ENCODE measurements around the gene EXOC6B.

Gene EXOC6B

GRCh38 chr2:72612614-72613160 lies 213.1 kb downstream of the EXOC6B start:
- no peaks in the 10 kb centered on the region for H3K27me3 ChIP-seq (ENCODE audit: insufficient read depth, low read length, poor library complexity, severe bottlenecking)
- no peaks in the 10 kb centered on the region; the same call in 1 of the 2 replicates for H3K9me3 ChIP-seq (ENCODE audit: insufficient read depth, low read depth, low read length)
- H2AFZ ChIP-seq (ENCODE audit: low read length), result no peak overlapping the region

GRCh38 chr2:72607189-72607588 lies 218.6 kb downstream of the EXOC6B start:
- no peaks in the 10 kb centered on the region for H3K9me3 ChIP-seq (ENCODE audit: insufficient read depth, low read depth, low read length)
- no peak overlapping the region for H2AFZ ChIP-seq (ENCODE audit: low read length)
- no peaks in the 10 kb centered on the region for H3K79me2 ChIP-seq (ENCODE audit: insufficient read depth, low read length)
- H3K9ac ChIP-seq (ENCODE audit: low read depth, low read length, poor library complexity, severe bottlenecking), result no peak overlapping the region
- no peaks in the 10 kb centered on the region for H3F3A ChIP-seq (ENCODE audit: low read depth)
- H4K20me1 ChIP-seq (ENCODE audit: insufficient read depth, low read length, poor library complexity, severe bottlenecking), result no peaks in the 10 kb centered on the region
- no peak overlapping the region for H3K4me3 ChIP-seq (ENCODE audit: low read length, poor library complexity, severe bottlenecking)
- TF ChIP-seq EZH2phosphoT487 (IDR thresholded peaks at IDR 0.05; ENCODE audit: borderline replicate concordance), result no peak
- no peak for TF ChIP-seq CTCF (conservative IDR thresholded peaks at IDR 0.05; ENCODE audit: low read length)
- H3K27me3 ChIP-seq (ENCODE audit: insufficient read depth, low read length, poor library complexity, severe bottlenecking), result no peaks in the 10 kb centered on the region
- no peaks in the 10 kb centered on the region for H3K36me3 ChIP-seq (ENCODE audit: insufficient read depth, low read length)
- no peak overlapping the region for H3K4me2 ChIP-seq (ENCODE audit: low read depth, low read length, poor library complexity, severe bottlenecking)
- H3K4me1 ChIP-seq (ENCODE audit: insufficient read depth, low read length, poor library complexity, severe bottlenecking), result no peaks in the 10 kb centered on the region
- no peaks in the 10 kb centered on the region for H3K9me2 ChIP-seq (replicated peaks; ENCODE audit: low read depth, low read length)

More at GRCh38 chr2:72612614-72613160, 213.1 kb downstream of the EXOC6B start:
- no peaks in the 10 kb centered on the region for H3K4me1 ChIP-seq (ENCODE audit: insufficient read depth, low read length, poor library complexity, severe bottlenecking)
- H3K9ac ChIP-seq (ENCODE audit: low read depth, low read length, poor library complexity, severe bottlenecking), result no peak overlapping the region
- H3F3A ChIP-seq (ENCODE audit: low read depth), result no peaks in the 10 kb centered on the region
- no peaks in the 10 kb centered on the region for H3K36me3 ChIP-seq (ENCODE audit: insufficient read depth, low read length)
- no peak overlapping the region for H3K4me2 ChIP-seq (ENCODE audit: low read depth, low read length, poor library complexity, severe bottlenecking)
- TF ChIP-seq EZH2phosphoT487 (IDR thresholded peaks at IDR 0.05; ENCODE audit: borderline replicate concordance) (no peak), CTCF (conservative IDR thresholded peaks at IDR 0.05; ENCODE audit: low read length) (no peak)
- H3K4me3 ChIP-seq (ENCODE audit: low read length, poor library complexity, severe bottlenecking), result no peak overlapping the region
- H3K79me2 ChIP-seq (ENCODE audit: insufficient read depth, low read length), result no peaks in the 10 kb centered on the region
- no peaks in the 10 kb centered on the region for H3K9me2 ChIP-seq (replicated peaks; ENCODE audit: low read depth, low read length)
- H4K20me1 ChIP-seq (ENCODE audit: insufficient read depth, low read length, poor library complexity, severe bottlenecking), result no peaks in the 10 kb centered on the region

- Histone ChIP-seq H3K79me2 (ENCODE audit: insufficient read depth, low read length) (no peaks in the 10 kb centered on the region), H3K4me2 (ENCODE audit: low read depth, low read length, poor library complexity, severe bottlenecking) (no peak overlapping the region), H2AFZ (ENCODE audit: low read length) (no peak overlapping the region), H3K9me2 (replicated peaks; ENCODE audit: low read depth, low read length) (no peaks in the 10 kb centered on the region), H3K27me3 (ENCODE audit: insufficient read depth, low read length, poor library complexity, severe bottlenecking) (no peaks in the 10 kb centered on the region), H3K4me1 (ENCODE audit: insufficient read depth, low read length, poor library complexity, severe bottlenecking) (no peaks in the 10 kb centered on the region), H3K36me3 (ENCODE audit: insufficient read depth, low read length) (no peaks in the 10 kb centered on the region), H4K20me1 (ENCODE audit: insufficient read depth, low read length, poor library complexity, severe bottlenecking) (no peaks in the 10 kb centered on the region), H3K4me3 (ENCODE audit: low read length, poor library complexity, severe bottlenecking) (no peak overlapping the region), H3F3A (ENCODE audit: low read depth) (no peaks in the 10 kb centered on the region), H3K9me3 (ENCODE audit: insufficient read depth, low read depth, low read length) (no peaks in the 10 kb centered on the region), H3K9ac (ENCODE audit: low read depth, low read length, poor library complexity, severe bottlenecking) (no peak overlapping the region)
- TF ChIP-seq EZH2phosphoT487 (IDR thresholded peaks at IDR 0.05; ENCODE audit: borderline replicate concordance) (no peak), CTCF (conservative IDR thresholded peaks at IDR 0.05; ENCODE audit: low read length) (peak; percentile 85)
Observed at GRCh38 chr2:72605836-72606442, 219.9 kb downstream of the EXOC6B start.
